GM23338 (cell line): ENCODE data around the gene PCMT1.

ENCODE experiments used
- CREB1 ChIP-seq: fragments of 250-450 bp; sonication (Bioruptor Pico); IDR thresholded peaks from 2 replicates; pipeline ENCODE4 v1.5.0; 2020; ENCODE audit warnings: low read depth, mild to moderate bottlenecking, moderate library complexity
- EZH2 ChIP-seq: fragments of 200-600 bp; sonication (generic); IDR thresholded peaks from one replicate; pipeline ENCODE4 v1.8.0; 2017; ENCODE audit warnings: antibody characterized with exemption, mild to moderate bottlenecking, low read depth; ENCODE audit not compliant: unreplicated experiment
- EZH2phosphoT487 ChIP-seq: fragments of 200-600 bp; sonication (generic); IDR thresholded peaks from one replicate; pipeline ENCODE4 v1.8.1; 2018; ENCODE audit warnings: antibody characterized with exemption; ENCODE audit not compliant: unreplicated experiment
- JUNB ChIP-seq: IDR thresholded peaks from one replicate; pipeline ENCODE4 v1.6.1; 2016; ENCODE audit warnings: antibody characterized with exemption; ENCODE audit not compliant: unreplicated experiment
- POLR2AphosphoS5 ChIP-seq: IDR thresholded peaks from 2 replicates; pipeline ENCODE4 v1.6.1; 2016; ENCODE audit warnings: antibody characterized with exemption, low read depth
- ZNF331 ChIP-seq: fragments of 250-450 bp; sonication (Bioruptor Pico); IDR thresholded peaks from 2 replicates; pipeline ENCODE4 v1.5.0; 2020; ENCODE audit warnings: low read depth, mild to moderate bottlenecking, moderate library complexity
- TF ChIP-seq, protein P1 (sequence below), 2 experiments: fragments of 200-600 bp in 1 of 2; sonication (generic) in 1 of 2; conservative IDR thresholded peaks; 2 replicates each; pipeline versions ENCODE4 v1.5.1 to v1.6.1; 2016 to 2017; ENCODE audit warnings: antibody characterized with exemption in 2 of 2, low read depth in 2 of 2, mild to moderate bottlenecking in 2 of 2, moderate library complexity in 1 of 2
- TF ChIP-seq, protein P2 (sequence below): IDR thresholded peaks from one replicate; pipeline ENCODE4 v1.6.1; 2018; ENCODE audit warnings: antibody characterized with exemption; ENCODE audit not compliant: unreplicated experiment
- TF ChIP-seq, protein P3 (sequence below): IDR thresholded peaks from 2 replicates; pipeline ENCODE4 v1.6.1; 2016; ENCODE audit warnings: antibody characterized with exemption

DNA sequence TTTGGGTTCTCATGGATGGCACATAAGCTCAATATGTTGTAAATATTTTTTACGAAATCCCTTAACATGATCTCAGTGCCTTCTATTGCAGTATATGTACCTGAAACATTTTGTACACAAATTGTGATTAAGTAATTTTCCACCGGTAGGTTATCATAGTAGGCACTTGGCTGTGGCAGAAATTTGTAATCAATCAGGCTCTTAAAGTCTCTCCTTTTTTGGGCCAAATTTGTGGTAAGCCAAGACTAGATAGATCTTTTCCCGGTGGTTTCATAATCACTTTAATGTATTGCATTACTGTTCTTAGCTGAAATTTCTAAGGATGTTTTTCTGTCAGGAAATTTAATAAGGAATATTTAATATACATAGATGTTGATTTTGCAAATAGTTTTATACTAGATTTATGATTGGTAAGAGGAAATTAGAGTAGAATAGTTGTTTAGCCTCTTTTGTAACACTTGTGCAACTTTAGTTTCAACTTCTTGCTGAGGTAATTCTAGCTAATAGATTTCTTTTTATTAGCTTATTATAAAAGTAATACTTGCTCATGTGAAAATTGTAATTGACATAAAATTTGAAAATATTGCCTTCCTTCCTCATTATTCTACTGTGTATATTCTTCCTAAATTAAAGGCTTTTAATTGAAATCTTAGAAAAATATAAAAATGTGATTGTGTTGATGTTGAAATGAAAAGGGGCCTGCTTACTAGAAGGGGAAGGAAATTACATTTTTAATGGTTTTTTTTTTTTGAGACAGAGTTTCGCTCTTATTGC is 3.2 kb downstream of the PCMT1 start:
- TF ChIP-seq, protein P1, sequence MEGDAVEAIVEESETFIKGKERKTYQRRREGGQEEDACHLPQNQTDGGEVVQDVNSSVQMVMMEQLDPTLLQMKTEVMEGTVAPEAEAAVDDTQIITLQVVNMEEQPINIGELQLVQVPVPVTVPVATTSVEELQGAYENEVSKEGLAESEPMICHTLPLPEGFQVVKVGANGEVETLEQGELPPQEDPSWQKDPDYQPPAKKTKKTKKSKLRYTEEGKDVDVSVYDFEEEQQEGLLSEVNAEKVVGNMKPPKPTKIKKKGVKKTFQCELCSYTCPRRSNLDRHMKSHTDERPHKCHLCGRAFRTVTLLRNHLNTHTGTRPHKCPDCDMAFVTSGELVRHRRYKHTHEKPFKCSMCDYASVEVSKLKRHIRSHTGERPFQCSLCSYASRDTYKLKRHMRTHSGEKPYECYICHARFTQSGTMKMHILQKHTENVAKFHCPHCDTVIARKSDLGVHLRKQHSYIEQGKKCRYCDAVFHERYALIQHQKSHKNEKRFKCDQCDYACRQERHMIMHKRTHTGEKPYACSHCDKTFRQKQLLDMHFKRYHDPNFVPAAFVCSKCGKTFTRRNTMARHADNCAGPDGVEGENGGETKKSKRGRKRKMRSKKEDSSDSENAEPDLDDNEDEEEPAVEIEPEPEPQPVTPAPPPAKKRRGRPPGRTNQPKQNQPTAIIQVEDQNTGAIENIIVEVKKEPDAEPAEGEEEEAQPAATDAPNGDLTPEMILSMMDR (conservative IDR thresholded peaks at IDR 0.05; ENCODE audit: low read depth in 2 of 2): no peak
- TF ChIP-seq EZH2phosphoT487: no peak
- TF ChIP-seq EZH2: no peak
- no peak for TF ChIP-seq POLR2AphosphoS5
- TF ChIP-seq, protein P2, sequence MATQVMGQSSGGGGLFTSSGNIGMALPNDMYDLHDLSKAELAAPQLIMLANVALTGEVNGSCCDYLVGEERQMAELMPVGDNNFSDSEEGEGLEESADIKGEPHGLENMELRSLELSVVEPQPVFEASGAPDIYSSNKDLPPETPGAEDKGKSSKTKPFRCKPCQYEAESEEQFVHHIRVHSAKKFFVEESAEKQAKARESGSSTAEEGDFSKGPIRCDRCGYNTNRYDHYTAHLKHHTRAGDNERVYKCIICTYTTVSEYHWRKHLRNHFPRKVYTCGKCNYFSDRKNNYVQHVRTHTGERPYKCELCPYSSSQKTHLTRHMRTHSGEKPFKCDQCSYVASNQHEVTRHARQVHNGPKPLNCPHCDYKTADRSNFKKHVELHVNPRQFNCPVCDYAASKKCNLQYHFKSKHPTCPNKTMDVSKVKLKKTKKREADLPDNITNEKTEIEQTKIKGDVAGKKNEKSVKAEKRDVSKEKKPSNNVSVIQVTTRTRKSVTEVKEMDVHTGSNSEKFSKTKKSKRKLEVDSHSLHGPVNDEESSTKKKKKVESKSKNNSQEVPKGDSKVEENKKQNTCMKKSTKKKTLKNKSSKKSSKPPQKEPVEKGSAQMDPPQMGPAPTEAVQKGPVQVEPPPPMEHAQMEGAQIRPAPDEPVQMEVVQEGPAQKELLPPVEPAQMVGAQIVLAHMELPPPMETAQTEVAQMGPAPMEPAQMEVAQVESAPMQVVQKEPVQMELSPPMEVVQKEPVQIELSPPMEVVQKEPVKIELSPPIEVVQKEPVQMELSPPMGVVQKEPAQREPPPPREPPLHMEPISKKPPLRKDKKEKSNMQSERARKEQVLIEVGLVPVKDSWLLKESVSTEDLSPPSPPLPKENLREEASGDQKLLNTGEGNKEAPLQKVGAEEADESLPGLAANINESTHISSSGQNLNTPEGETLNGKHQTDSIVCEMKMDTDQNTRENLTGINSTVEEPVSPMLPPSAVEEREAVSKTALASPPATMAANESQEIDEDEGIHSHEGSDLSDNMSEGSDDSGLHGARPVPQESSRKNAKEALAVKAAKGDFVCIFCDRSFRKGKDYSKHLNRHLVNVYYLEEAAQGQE: no peak
- TF ChIP-seq JUNB: no peak
- no peak for TF ChIP-seq CREB1 (CRISPR knock-in tag)
- TF ChIP-seq ZNF331 (CRISPR knock-in tag): no peak
- TF ChIP-seq, protein P3, sequence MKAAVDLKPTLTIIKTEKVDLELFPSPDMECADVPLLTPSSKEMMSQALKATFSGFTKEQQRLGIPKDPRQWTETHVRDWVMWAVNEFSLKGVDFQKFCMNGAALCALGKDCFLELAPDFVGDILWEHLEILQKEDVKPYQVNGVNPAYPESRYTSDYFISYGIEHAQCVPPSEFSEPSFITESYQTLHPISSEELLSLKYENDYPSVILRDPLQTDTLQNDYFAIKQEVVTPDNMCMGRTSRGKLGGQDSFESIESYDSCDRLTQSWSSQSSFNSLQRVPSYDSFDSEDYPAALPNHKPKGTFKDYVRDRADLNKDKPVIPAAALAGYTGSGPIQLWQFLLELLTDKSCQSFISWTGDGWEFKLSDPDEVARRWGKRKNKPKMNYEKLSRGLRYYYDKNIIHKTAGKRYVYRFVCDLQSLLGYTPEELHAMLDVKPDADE: no peak
